Measurements from ENCODE around the gene KRT4. TPM values are rescaled to one million over a fixed set of nuclear protein-coding genes. Genes with fewer than 3 reads are reported as not detected.

The KRT4 gene
- total RNA-seq, 1 donor from 2014 or later = not detected

DNA sequence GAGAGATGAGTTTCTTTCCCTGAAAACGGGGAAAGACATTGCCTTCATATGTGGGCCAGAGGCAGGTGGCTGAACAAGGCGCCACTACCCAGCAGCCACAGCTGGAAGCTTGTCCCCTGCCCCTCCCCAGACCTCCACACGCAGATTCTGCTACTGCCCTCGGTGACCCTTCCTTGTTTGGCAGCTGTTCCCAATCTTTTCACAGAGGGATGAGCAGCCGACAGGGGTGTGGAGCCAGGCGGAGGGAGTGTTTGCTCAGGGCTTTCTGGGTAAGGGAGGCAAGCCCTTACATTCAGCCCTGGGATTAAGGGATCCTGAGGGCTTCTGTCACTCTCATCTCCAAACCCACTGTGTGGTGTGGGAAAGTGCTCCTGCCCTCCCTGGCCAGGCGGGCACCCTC lies 4.5 kb upstream of the KRT4 start:
- Histone ChIP-seq H3K9me3 (no peaks in the 10 kb centered on the region), H3K4me3 (no peak overlapping the region), H3K36me3 (no peaks in the 10 kb centered on the region), H3K27ac (no peak overlapping the region), H3K27me3 (no peaks in the 10 kb centered on the region), H3K4me1 (peaks cover 0 to 3% of the 10 kb centered on the region in 2 donors)
- intact Hi-C loops (cut with DNase I) = no loop called here
- TF ChIP-seq, protein P1, sequence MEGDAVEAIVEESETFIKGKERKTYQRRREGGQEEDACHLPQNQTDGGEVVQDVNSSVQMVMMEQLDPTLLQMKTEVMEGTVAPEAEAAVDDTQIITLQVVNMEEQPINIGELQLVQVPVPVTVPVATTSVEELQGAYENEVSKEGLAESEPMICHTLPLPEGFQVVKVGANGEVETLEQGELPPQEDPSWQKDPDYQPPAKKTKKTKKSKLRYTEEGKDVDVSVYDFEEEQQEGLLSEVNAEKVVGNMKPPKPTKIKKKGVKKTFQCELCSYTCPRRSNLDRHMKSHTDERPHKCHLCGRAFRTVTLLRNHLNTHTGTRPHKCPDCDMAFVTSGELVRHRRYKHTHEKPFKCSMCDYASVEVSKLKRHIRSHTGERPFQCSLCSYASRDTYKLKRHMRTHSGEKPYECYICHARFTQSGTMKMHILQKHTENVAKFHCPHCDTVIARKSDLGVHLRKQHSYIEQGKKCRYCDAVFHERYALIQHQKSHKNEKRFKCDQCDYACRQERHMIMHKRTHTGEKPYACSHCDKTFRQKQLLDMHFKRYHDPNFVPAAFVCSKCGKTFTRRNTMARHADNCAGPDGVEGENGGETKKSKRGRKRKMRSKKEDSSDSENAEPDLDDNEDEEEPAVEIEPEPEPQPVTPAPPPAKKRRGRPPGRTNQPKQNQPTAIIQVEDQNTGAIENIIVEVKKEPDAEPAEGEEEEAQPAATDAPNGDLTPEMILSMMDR (IDR thresholded peaks at IDR 0.05) = no peak
- DNase-seq (ENCODE audit: low spot score in 2 of 2) = no peak

DNA sequence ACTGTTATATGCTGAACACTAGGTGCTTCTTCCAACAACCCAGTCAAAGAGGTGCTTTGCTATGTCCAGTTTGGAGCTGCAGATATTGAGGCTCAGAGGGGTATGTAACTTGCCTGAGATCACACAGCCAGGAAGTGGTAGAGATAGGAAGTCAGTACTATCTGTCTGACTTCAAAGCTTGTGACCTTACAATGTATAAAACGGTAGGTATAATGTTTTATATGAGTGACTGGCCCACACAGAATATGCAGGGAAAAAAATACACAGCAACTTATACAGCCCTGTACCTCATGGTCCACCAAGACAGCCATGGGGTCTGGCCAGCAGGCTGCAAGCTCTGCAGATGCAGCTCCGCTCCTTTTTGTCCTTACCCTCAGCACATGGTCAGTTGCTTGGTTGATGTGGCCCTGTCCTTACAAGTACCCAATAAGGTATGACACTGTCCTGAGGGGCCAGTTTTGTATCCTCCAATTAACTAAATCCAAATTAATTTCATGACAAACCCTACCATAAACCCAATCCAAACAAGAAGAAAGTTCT lies 3.9 kb upstream of the KRT4 start:
- intact Hi-C loops (cut with DNase I) = no loop called here
- Histone ChIP-seq H3K27ac (no peak overlapping the region), H3K4me1 (peaks cover 0 to 3% of the 10 kb centered on the region in 2 donors), H3K4me3 (no peak overlapping the region), H3K9me3 (no peaks in the 10 kb centered on the region), H3K27me3 (no peaks in the 10 kb centered on the region), H3K36me3 (no peaks in the 10 kb centered on the region)
- TF ChIP-seq, protein P1 (IDR thresholded peaks at IDR 0.05) = no peak
- DNase-seq (ENCODE audit: low spot score in 2 of 2) = no peak

DNA sequence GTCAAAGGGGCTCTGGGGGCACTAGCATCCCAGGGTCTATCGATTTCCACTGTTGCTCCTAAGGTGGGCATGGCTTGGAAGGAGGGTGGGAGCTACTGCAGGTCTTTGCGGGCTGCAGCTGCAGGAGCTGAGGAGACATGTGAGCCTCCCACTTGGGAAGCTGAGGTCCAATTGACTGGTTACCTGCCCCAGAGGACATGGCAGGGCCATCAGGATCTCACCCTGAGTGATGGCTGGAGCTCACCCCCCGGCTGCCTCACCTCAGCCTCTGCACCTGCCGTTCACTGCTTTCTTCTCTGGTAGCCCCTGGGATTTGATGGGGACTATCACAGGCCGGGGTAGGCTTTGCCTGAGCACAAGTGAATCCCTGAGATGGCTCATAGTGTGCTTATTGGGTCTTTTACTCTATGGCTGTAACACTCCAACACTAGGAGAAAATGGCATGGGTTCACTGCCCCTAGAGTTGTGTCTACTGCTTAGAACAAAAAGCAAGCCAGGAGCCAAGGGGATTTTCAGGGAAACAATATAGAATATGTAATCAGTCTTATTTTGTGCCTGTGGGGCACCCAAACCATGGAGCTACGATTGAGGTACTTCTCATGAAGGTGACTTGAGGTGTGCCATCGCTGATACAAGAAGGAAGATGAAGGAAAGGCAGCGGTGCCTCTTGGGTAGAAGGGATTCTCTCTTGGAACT lies 3.2 kb upstream of the KRT4 start:
- intact Hi-C loops (cut with DNase I) = no loop called here
- TF ChIP-seq, protein P1 (IDR thresholded peaks at IDR 0.05) = no peak
- DNase-seq (ENCODE audit: low spot score in 2 of 2) = no peak

DNA sequence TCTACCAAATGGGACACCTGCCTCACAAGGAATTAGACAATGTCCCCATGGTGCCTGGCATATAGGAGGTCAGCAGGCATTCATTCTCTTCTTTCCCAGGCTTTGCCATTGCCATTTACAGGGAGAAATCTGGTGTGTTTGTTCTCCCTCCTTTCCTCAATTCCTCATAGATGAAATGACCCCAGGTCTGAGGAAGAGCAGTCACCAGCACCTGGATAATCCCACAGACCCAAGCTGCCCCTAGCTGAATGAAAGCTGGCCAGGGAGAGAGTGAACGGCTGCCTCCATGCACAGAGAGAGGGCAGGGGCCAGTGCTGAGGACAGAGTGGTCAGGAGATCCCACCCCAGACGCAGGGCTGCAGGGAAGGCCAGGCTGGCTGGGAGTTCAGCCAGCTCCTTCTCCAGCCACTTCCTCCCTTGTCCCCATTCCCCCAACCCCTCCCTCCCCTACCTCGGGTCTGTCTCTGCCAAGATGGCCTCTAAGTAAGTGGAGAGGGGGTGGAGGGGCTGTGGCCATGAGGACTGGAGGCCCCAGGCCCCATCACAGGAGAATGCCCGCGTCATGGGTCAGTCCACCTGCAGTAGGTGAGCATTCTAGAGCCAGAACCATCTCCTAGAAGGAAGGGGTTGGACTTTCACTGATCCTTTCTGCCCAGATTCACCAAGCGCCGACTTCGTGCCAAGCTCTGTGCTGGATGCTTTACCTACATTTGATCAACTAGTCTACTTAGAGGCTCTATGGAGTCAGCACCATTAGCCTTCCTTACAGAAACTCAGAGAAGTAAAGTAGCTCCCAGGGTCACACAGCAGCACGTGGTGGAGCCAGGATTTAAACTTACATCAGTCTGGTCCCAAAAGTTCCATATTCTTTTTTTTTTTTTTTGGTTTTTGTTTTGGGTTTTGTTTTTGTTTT lies 2.0 kb upstream of the KRT4 start:
- TF ChIP-seq, protein P1 (IDR thresholded peaks at IDR 0.05) = no peak
- Histone ChIP-seq H3K4me1 (no peaks in the 10 kb centered on the region), H3K9me3 (no peaks in the 10 kb centered on the region), H3K27me3 (no peaks in the 10 kb centered on the region), H3K4me3 (no peak overlapping the region), H3K36me3 (no peaks in the 10 kb centered on the region), H3K27ac (no peak overlapping the region)
- intact Hi-C loops (cut with DNase I) = no loop called here
- DNase-seq (ENCODE audit: low spot score in 2 of 2) = no peak

More for the DNA sequence above, 3.2 kb upstream of the KRT4 start:
- H3K4me1 ChIP-seq = peaks cover 0 to 3% of the 10 kb centered on the region in 2 donors
- no peaks in the 10 kb centered on the region for H3K36me3 ChIP-seq
- no peak overlapping the region for H3K27ac ChIP-seq
- no peaks in the 10 kb centered on the region for H3K27me3 ChIP-seq
- no peak overlapping the region for H3K4me3 ChIP-seq
- no peaks in the 10 kb centered on the region for H3K9me3 ChIP-seq

DNA sequence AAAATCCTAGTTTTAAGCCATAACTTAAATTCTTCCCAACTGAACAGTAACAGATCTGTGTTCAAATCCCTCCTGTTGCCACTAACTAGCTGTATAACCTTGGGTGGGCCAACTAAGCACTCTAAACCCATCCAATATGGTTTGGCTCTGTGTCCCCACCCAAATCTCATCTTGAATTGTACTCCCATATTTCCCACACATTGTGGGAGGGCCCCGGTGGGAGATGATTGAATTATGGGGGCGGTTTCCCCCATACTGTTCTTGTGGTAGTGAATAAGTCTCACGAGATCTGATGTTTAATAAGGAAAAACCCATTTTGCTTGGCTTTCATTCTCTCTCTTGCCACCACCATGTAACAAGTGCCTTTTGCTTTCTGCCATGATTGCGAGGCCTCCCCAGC lies 1.2 kb upstream of the KRT4 start:
- DNase-seq (ENCODE audit: low spot score in 2 of 2) = no peak
- TF ChIP-seq, protein P1 (IDR thresholded peaks at IDR 0.05) = no peak
- intact Hi-C loops (cut with DNase I) = no loop called here
- Histone ChIP-seq H3K27ac (no peak overlapping the region), H3K36me3 (no peaks in the 10 kb centered on the region), H3K4me3 (no peak overlapping the region), H3K27me3 (no peaks in the 10 kb centered on the region), H3K9me3 (no peaks in the 10 kb centered on the region), H3K4me1 (no peaks in the 10 kb centered on the region)
